Fibroblast of gingiva (primary cell): ENCODE data around the gene GPX3.

Source experiments
- DNase-seq: peaks from one replicate; pipeline ENCODE4 v3.0.0-alpha.2; 2011; ENCODE audit warnings: low read depth

GPX3 gene

GRCh38 chr5:151034422-151035379 lies 14.3 kb downstream of the GPX3 start:
- no peak for DNase-seq

DNA sequence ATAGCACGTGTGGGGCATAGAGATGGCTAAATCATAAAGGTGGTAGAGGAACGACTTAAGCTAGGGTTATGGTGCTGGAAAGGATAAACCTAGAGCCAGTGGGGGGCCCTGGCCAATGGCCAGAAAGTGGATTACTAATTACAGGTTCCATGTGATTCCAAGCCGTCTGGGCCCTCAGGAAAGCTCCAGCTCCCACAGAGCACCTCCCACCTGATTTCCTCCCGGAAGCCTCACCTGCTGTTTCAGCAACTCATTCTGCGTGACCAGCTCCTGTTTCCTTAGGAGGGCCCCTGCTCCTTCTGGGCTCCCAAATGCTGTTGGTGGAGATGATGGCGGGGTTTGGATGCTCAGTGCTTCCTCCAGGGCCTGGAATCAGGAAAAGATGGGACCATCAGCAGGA lies 16.2 kb downstream of the GPX3 start:
- no peak for DNase-seq

GRCh38 chr5:151037561-151038411 lies 17.4 kb downstream of the GPX3 start:
- peak; percentile 88 for DNase-seq

- no peak for DNase-seq
Measured at GRCh38 chr5:151038412-151038745, 18.0 kb downstream of the GPX3 start.

DNA sequence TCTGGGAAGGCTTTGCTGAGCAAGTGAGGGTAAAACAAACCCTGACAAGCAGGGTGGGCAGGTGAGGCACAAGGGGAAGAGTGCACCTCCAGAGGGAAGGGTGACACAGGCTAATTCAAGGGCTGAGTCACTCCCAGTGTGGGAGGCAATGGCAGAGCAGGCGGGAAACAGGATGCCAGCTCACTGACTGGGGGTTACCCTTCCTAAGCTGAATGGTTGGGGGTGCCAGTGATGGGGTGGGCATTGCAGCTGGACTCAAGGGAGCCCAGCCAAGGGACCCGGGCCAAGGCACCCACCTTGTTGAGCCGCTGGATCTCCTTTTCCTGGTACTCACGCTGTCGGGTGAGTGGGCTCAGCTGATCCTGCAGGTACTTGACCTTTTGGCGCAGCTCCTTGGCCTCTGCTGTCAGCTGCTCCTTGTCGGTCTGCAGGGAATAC lies 18.4 kb downstream of the GPX3 start:
- no peak for DNase-seq

GRCh38 chr5:151039665-151040064 lies 19.3 kb downstream of the GPX3 start:
- no peak for DNase-seq

GRCh38 chr5:151040211-151040747 lies 19.9 kb downstream of the GPX3 start:
- peak; percentile 19 for DNase-seq

DNA sequence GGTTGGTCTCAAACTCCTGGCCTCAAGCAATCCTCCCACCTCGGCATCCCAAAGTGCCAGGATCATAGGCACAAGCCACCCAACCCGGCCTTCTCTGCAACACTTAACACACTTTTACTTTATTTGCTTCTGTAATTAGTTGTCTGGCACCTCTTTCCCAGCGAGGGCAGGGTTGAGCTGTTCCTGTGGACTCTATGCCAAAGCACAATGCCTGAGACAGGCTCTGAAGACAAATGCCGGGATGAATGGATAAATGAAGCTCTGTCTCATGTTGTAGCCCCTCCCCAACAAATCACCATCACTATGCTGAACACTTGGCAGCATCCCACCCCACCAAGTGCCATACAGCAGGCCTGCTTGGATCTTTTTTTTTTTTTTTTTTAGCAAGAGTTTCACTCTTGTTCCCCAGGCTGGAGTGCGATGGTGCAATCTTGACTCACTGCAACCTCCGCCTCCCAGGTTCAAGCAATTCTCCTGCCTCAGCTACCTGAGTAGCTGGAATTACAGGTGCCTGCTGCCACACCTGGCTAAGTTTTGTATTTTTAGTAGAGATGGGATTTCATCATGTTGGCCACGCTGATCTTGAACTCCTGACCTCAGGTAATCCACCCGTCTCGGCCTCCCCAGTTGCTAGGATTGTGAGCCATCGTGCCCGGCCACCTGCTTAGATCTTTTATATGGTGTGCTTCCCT lies 21.3 kb downstream of the GPX3 start:
- no peak for DNase-seq

DNA sequence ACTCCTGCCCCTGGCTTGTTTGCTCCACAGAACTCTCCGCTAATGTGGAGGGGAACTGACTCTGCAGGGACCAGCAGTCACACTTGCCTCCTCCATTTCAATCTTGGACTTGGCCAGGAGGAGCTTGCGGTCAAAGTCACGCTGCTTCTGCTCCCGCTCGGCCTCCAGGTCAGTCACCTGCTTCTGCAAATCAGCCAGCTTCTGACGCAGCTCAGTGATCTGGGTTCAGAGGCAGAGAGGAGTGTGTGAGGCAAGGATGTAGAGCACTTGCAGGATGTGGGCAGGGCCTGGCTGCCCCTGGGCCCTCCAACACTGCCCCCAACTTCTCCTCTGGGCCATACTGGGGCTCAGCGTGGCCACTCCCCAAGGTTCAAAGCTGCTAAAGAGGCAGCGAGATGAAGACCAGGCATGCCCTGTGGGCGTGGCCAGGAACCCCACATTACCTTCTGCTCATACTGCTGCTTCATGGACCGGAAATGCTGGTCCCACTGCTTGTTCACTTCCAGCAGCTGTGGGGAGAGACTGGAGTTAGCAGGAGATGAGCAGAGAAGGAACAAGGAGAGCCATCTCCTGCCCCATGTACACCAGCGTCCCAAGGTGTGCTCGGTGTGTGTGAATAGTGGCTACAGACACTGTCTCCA lies 22.2 kb downstream of the GPX3 start:
- DNase-seq, result no peak

GRCh38 chr5:151047814-151048425 lies 27.5 kb downstream of the GPX3 start:
- no peak for DNase-seq

DNA sequence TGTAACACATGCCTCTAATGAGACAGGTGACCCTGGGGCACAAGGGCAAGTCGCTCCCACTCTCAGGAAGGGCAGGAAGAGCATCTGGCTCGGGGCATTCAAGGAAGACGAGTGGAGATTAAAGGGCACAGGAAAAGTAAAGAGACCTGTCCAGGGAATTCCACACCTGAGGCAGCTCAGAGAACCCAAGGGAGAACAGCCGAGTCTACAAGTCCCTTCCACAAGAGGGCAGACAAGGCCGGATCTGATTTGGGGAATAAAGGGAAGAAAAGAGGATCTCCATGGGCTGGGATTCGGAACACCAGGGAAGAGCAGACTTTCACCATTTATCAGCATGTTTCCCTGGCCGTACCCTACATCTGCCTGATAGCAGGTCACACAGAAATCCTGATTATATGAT lies 28.1 kb downstream of the GPX3 start:
- no peak for DNase-seq

DNA sequence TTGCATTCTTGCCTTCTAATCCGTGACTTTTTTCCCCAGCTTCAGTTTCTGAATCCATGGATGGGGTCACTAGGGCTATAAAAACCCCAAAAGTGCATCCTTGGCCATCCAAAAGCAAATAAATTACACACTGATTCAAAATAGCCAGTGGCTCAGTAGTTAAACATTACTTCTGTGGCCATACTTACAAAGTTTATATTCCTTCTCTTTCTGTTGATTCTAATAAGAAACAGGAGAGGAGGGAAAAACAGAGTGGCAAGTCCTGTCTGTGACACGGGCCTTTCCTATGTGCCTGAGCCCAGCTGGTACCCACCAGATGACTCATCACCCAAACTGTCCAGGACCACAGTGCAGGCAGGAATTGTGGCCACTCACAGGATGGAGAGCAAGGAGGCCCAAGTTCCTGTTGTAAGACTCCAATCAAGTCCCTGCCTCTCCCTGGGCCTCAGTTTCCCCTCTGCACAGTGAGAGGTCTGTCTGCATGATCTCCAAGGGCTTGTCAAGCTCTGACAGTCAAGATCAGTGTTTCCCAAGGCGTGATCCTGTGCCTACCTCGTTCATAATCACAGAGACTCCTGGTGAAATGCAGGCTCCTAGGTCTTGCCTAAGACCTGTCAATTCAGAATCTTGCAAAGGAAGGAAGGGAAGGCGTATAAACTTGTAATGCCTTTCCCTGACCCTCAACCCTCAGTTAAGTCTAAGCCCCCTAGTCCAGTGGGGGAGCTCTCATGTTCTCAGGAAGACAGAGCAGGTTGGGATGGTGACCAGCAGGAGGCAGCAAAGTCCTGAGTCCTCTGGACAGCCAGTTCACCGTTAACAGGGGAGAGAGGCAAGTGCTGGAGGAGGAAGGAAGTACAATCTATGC lies 30.9 kb downstream of the GPX3 start:
- peak; percentile 62 for DNase-seq

- DNase-seq, result no peak
Measured at GRCh38 chr5:151051931-151052608, 31.7 kb downstream of the GPX3 start.

GRCh38 chr5:151052836-151053235 lies 32.4 kb downstream of the GPX3 start:
- DNase-seq, result no peak

GRCh38 chr5:151053796-151054462 lies 33.5 kb downstream of the GPX3 start:
- no peak for DNase-seq

- DNase-seq, result no peak
Measured at GRCh38 chr5:151054709-151055108, 34.3 kb downstream of the GPX3 start.

DNA sequence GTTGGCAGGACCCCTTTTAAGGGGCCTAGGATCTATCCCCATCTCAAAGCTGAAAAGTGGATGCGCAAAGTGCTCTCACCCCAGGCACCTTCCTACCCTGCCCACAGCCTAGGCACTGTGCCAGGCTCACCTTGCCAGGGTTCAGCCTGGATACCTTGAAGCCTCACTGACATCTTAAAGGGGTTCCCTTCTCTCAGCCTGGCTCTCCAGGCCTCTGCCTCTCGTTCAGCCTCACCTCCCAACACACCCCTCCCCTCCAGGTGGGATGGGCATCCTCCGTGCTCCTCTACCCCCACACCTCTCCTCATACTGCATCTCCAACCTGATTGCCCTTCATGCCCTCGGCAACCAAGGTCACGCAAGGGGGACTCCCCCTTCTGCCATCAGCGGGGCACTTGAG lies 34.9 kb downstream of the GPX3 start:
- DNase-seq, result no peak

DNA sequence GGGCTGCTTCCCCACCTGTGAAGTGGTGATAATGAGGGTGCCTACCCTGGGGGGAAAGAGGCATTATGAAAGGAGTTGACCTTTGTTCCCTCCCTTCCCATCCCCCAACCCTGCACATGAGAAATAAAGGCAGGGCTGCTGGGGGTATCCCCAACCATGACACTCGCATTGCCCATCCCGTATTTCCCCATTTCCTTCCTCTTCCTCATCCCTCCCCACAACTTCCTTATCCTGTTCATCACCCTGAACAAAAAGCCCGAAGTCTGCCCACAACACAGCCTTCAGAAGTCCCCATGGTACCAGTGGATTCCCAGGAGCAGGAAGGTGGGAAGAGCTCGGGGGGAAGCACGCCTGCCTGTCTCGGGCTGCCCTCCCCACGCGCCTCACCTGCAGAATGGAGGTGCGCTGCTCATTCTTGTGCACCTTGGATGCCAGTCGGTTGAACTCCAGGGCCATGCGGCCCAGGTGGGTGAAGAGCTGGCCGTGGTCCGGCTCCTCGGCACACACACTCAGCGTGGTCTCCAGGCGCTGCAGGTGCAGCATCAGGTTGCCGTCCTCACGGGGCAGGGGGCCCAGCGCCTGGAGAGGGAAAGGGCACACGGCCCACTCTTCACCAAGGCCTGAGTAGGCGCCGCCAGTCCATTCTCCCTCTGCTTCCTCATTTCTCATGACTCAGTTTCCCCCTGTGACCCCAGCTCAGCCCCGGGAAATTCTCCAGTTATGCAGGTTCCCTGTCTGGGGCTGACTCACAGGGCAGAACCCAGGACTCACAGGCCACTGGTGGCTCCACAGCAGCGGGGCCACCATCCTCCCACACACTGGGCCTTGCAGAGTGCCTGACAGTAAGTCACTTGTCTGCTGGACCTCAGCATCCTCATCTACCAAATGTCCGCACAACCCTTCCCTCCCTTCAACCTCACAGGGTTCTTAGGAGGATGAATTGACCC lies 36.3 kb downstream of the GPX3 start:
- DNase-seq, result no peak
